ENCODE measurements around the gene TNFRSF25. TPM values are rescaled to one million over a fixed set of nuclear protein-coding genes. Genes with fewer than 3 reads are reported as not detected.
A peak's percentile ranks its signal among the peaks of the same experiment; 100 is the strongest.
"Not testable (repeated sequence)": the region's sequence is repeated elsewhere in the genome, so short reads cannot be mapped to it uniquely, and the experiment has no call there.

TNFRSF25 gene
- total RNA-seq, 1 experiment from 2014 or later = 19.5 TPM

GRCh38 chr1:6438047-6438525 lies 27.9 kb downstream of the TNFRSF25 start:
- H3K4me1 Mint-ChIP-seq = peaks cover 28% of the 10 kb centered on the region
- no peaks in the 10 kb centered on the region for H3K9me3 Mint-ChIP-seq
- no peak overlapping the region for H3K27ac Mint-ChIP-seq
- ATAC-seq (peak; percentile 78), DNase-seq (ENCODE audit: low spot score) (peak; percentile 94)
- H3K36me3 Mint-ChIP-seq = no peaks in the 10 kb centered on the region
- ChIA-PET POLR2A (interaction anchor here (0.6 kb wide), 1 partner anchor 192 kb away, joined by 3 read pairs; no protein-coding TSS in a partner anchor), CTCF (interaction anchor here (0.5 to 6.3 kb wide), 73 partner anchors 8 to 444 kb away, joined by 3 to 281 read pairs (median 5); partner anchors contain the start of genes ACOT7, ESPN, GPR153 and HES2)
- H3K4me3 Mint-ChIP-seq = peak overlapping the region; percentile 44; the same call in 1 of the 2 replicates
- no peak for TF ChIP-seq ZNF263 (CRISPR knock-in tag; IDR thresholded peaks at IDR 0.05; ENCODE audit: low read depth)
- peak; percentile 99 for TF ChIP-seq CTCF (IDR thresholded peaks at IDR 0.05)
- H3K27me3 Mint-ChIP-seq (ENCODE audit: low read depth) = peaks cover 33% of the 10 kb centered on the region

- ATAC-seq; H3K4me3 Mint-ChIP-seq; DNase-seq (ENCODE audit: low spot score); H3K27ac Mint-ChIP-seq; H3K9me3 Mint-ChIP-seq; H3K36me3 Mint-ChIP-seq: not testable (repeated sequence)
- CTCF ChIA-PET = interaction anchor here (0.5 to 6.3 kb wide), 71 partner anchors 7 to 443 kb away, joined by 3 to 281 read pairs (median 5); partner anchors contain the start of genes ACOT7, ESPN, GPR153 and HES2
- Mint-ChIP-seq H3K27me3 (ENCODE audit: low read depth) (peaks cover 31% of the 10 kb centered on the region), H3K4me1 (peaks cover 27% of the 10 kb centered on the region)
- POLR2A ChIA-PET = interaction anchor here (0.6 kb wide), 1 partner anchor 191 kb away, joined by 3 read pairs; no protein-coding TSS in a partner anchor
Observed at GRCh38 chr1:6437012-6437700, 28.8 kb downstream of the TNFRSF25 start.

GRCh38 chr1:6436277-6436676 lies 29.7 kb downstream of the TNFRSF25 start:
- TF ChIP-seq HMGA2 (CRISPR knock-in tag; IDR thresholded peaks at IDR 0.05) = peak; percentile 88
- DNase-seq (ENCODE audit: low spot score); H3K9me3 Mint-ChIP-seq; H3K4me3 Mint-ChIP-seq; ATAC-seq; POLR2A ChIA-PET; H3K36me3 Mint-ChIP-seq; H3K27ac Mint-ChIP-seq: not testable (repeated sequence)
- Mint-ChIP-seq H3K4me1 (peaks cover 18% of the 10 kb centered on the region), H3K27me3 (ENCODE audit: low read depth) (peaks cover 22% of the 10 kb centered on the region)
- CTCF ChIA-PET = interaction anchor here (3.1 to 6.3 kb wide), 3 partner anchors 16 to 189 kb away, joined by 29 to 281 read pairs (median 118); partner anchors contain the start of gene HES2

GRCh38 chr1:6435547-6435946 lies 30.4 kb downstream of the TNFRSF25 start:
- H3K4me3 Mint-ChIP-seq = no peak overlapping the region
- no peak for ATAC-seq
- peaks cover 18% of the 10 kb centered on the region for H3K27me3 Mint-ChIP-seq (ENCODE audit: low read depth)
- no peaks in the 10 kb centered on the region for H3K36me3 Mint-ChIP-seq
- CTCF ChIA-PET = interaction anchor here (6.4 kb wide), 1 partner anchor 14 kb away, joined by 45 read pairs; the partner anchor contains the start of gene HES2
- no peak for DNase-seq (ENCODE audit: low spot score)
- peaks cover 14% of the 10 kb centered on the region for H3K4me1 Mint-ChIP-seq
- H3K9me3 Mint-ChIP-seq = no peaks in the 10 kb centered on the region
- no peak overlapping the region for H3K27ac Mint-ChIP-seq
- POLR2A ChIA-PET = no interaction called here
- TF ChIP-seq ZNF232 (CRISPR knock-in tag; IDR thresholded peaks at IDR 0.05) (no peak), ELF4 (CRISPR knock-in tag; IDR thresholded peaks at IDR 0.05; ENCODE audit: low read depth) (no peak), HMGXB4 (CRISPR knock-in tag; IDR thresholded peaks at IDR 0.05) (no peak), MYBL2 (CRISPR knock-in tag; IDR thresholded peaks at IDR 0.05) (no peak), NFATC4 (CRISPR knock-in tag; IDR thresholded peaks at IDR 0.05) (no peak), SMAD3 (CRISPR knock-in tag; IDR thresholded peaks at IDR 0.05; ENCODE audit: borderline replicate concordance) (no peak), NFYB (CRISPR knock-in tag; conservative IDR thresholded peaks at IDR 0.05; ENCODE audit: low read depth) (no peak), CBFB (CRISPR knock-in tag; IDR thresholded peaks at IDR 0.05; ENCODE audit: low read depth) (no peak), FOXP4 (CRISPR knock-in tag; IDR thresholded peaks at IDR 0.05) (no peak), ZNF532 (CRISPR knock-in tag; IDR thresholded peaks at IDR 0.05; ENCODE audit: borderline replicate concordance) (no peak), CTCF (IDR thresholded peaks at IDR 0.05) (no peak)
